ENCODE data around the gene OR10D3.
"Not testable (repeated sequence)": the region's sequence is repeated elsewhere in the genome, so short reads cannot be mapped to it uniquely, and the experiment has no call there.

Gene OR10D3

DNA sequence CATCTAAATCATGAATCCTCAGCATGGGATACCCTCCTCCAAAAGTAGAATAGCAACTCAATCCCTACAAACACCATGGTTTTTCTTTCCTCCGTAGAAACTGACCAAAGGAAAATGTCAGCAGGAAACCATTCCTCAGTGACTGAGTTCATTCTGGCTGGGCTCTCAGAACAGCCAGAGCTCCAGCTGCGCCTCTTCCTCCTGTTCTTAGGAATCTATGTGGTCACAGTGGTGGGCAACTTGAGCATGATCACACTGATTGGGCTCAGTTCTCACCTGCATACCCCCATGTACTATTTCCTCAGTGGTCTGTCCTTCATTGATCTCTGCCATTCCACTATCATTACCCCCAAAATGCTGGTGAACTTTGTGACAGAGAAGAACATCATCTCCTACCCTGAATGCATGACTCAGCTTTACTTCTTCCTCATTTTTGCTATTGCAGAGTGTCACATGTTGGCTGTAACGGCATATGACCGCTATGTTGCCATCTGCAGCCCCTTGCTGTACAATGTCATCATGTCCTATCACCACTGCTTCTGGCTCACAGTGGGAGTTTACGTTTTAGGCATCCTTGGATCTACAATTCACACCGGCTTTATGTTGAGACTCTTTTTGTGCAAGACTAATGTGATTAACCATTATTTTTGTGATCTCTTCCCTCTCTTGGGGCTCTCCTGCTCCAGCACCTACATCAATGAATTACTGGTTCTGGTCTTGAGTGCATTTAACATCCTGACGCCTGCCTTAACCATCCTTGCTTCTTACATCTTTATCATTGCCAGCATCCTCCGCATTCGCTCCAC lies 41.7 kb downstream of the OR10D3 start:
- H3K9ac ChIP-seq (ENCODE audit: low read depth, low read length); H3K36me3 ChIP-seq (ENCODE audit: insufficient read depth, low read depth, low read length); H3K9me3 ChIP-seq (ENCODE audit: insufficient read depth, low read depth, low read length); H3K4me3 ChIP-seq (ENCODE audit: low read length); H3K4me1 ChIP-seq (ENCODE audit: insufficient read depth, low read length); H3K27ac ChIP-seq (ENCODE audit: low read length); H3K27me3 ChIP-seq (ENCODE audit: insufficient read depth, low read length): not testable (repeated sequence)

DNA sequence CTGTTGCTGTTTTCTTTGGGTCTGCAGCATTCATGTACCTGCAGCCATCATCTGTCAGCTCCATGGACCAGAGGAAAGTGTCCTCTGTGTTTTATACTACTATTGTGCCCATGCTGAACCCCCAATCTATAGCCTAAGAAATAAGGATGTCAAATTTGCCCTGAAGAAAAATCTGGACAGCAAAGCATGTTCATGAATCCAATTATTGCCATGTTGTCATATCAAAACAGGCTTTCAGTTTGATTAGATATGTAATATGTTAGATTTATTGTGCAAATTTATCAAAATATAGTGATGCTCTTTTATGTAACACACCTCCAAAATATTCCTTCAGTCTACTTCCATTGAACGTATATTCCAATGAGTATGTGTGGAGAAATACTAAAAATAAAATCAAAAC lies 42.3 kb downstream of the OR10D3 start:
- Histone ChIP-seq H3K27ac (ENCODE audit: low read length) (no peak overlapping the region), H3K9ac (ENCODE audit: low read depth, low read length) (no peak overlapping the region), H3K4me3 (ENCODE audit: low read length) (no peak overlapping the region)

DNA sequence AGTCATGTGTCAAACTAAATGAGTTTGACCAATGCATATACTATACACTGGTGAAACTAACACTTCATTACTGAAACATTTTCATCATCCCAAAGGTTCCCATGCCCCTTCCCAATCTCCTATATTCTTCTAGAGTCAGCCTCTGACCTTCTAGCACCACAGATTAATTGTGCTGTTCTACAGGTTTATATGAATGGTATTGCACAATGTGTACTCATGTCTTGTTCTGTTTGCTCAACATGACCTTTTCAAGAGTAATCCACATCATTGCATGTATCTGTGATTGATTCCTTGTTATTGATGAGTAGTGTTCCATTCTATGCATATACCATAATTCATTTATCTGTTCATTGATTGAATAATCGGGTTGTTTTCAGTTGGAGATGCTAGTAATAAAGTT lies 50.2 kb downstream of the OR10D3 start:
- H3K36me3 ChIP-seq (ENCODE audit: insufficient read depth, low read depth, low read length), result no peaks in the 10 kb centered on the region
- H3K27me3 ChIP-seq (ENCODE audit: insufficient read depth, low read length), result no peaks in the 10 kb centered on the region
- no peak overlapping the region for H3K9ac ChIP-seq (ENCODE audit: low read depth, low read length)
- no peaks in the 10 kb centered on the region for H3K9me3 ChIP-seq (ENCODE audit: insufficient read depth, low read depth, low read length)
- no peaks in the 10 kb centered on the region for H3K4me1 ChIP-seq (ENCODE audit: insufficient read depth, low read length)
- H3K4me3 ChIP-seq (ENCODE audit: low read length), result no peak overlapping the region
- no peak overlapping the region for H3K27ac ChIP-seq (ENCODE audit: low read length)

More for the DNA sequence above, 42.3 kb downstream of the OR10D3 start:
- no peaks in the 10 kb centered on the region for H3K9me3 ChIP-seq (ENCODE audit: insufficient read depth, low read depth, low read length)
- no peaks in the 10 kb centered on the region for H3K27me3 ChIP-seq (ENCODE audit: insufficient read depth, low read length)
- H3K36me3 ChIP-seq (ENCODE audit: insufficient read depth, low read depth, low read length), result no peaks in the 10 kb centered on the region
- H3K4me1 ChIP-seq (ENCODE audit: insufficient read depth, low read length), result no peaks in the 10 kb centered on the region
